Right lobe of liver (tissue), 6 donors: ENCODE results near the gene RTKN2. TPM values are rescaled to one million over a fixed set of nuclear protein-coding genes. Genes with fewer than 3 reads are reported as not detected.
A peak's percentile ranks its signal among the peaks of the same experiment; 100 is the strongest.

Source experiments
- ATAC-seq, 4 donors: fragments of 200-7000 bp; cut with Tn5 transposase; one replicate each; pipeline ENCODE4 v1.9.1; 2020; ENCODE audit warnings: mild to moderate bottlenecking in 4 of 4, moderate library complexity in 4 of 4
- DNase-seq, 3 donors: peaks; one replicate each; pipeline ENCODE4 v3.0.0-alpha.2; 2020
- H3K27ac ChIP-seq, 3 donors: fragments of 200-600 bp; one replicate each; pipeline ENCODE4 v1.8.0; 2022
- H3K27me3 ChIP-seq, 2 donors: fragments of 200-600 bp; one replicate each; pipeline ENCODE4 v1.8.0; 2022
- H3K36me3 ChIP-seq, 4 donors: fragments of 200-600 bp; sonication (generic) in 1 of 4; one replicate each; pipeline versions ENCODE4 v1.5.1 to v1.8.0; 2017 to 2022; ENCODE audit warnings: control low read depth in 1 of 4
- H3K4me1 ChIP-seq, 4 donors: fragments of 200-600 bp; sonication (generic) in 1 of 4; one replicate each; pipeline versions ENCODE4 v1.5.1 to v1.8.0; 2017 to 2022; ENCODE audit warnings: control low read depth in 1 of 4
- H3K4me3 ChIP-seq, 3 donors: fragments of 200-600 bp; one replicate each; pipeline ENCODE4 v1.8.0; 2022
- H3K9me3 ChIP-seq, 4 donors: fragments of 200-600 bp; sonication (generic) in 1 of 4; one replicate each; pipeline versions ENCODE4 v1.5.1 to v1.8.0; 2017 to 2022; ENCODE audit warnings: control low read depth in 1 of 4
- POLR2A ChIP-seq: fragments of 450-650 bp; IDR thresholded peaks from one replicate; pipeline ENCODE4 v1.6.1; 2017; ENCODE audit warnings: antibody characterized with exemption, mild to moderate bottlenecking
- WGBS: methylation state at CpG from one replicate; pipeline ENCODE4 v1.1.6; 2018; ENCODE audit warnings: low coverage, low lambda C conversion rate; ENCODE audit not compliant: insufficient coverage; ENCODE audit errors: missing lambda C conversion rate; 5-methylcytosine and 5-hydroxymethylcytosine counted together
- intact Hi-C, 2 donors: fragments of 100-400 bp; cut with DNase I; formaldehyde crosslinking; loops; one replicate each; pipeline versions ENCODE4 v1.11.2 to v1.14.1; 2022
- total RNA-seq, 6 experiments: library from RNA; depleted of rRNA in 2 of 6; stranded (reverse); fragments of >200 nt in 2 of 6; fragmentation: NEBNext Ultra II Directional in 3 of 6; extraction: Animal tissue kit (Norgen Biotek cat#: 25700) in 3 of 6; gene quantifications; one replicate each; pipeline versions ENCODE4 v1.1.0 to v1.2.4, GENCODE V29; 2016 to 2023
- TF ChIP-seq, protein P1 (sequence below), 4 donors: fragments of 200-600 bp in 3 of 4; fragments of 450-650 bp in 1 of 4; IDR thresholded peaks; one replicate each; pipeline versions ENCODE4 v1.5.1 to v1.8.0; 2016 to 2022; ENCODE audit warnings: antibody characterized with exemption in 4 of 4, mild to moderate bottlenecking in 2 of 4
- donor health status: DM: no; HTN: yes; CAD: no.
- donor health status: DM: no; HTN: no; CAD: no.
- donor health status: DM: no; HTN: no; CAD: no.
- donor health status: DM: no; HTN: yes; CAD: no.
- donor health status: DM: no; HTN: yes; CAD: no.

RTKN2 gene
- total RNA-seq, 6 experiments from 2014 or later, result 0.06 to 0.12 TPM; not detected in 4

DNA sequence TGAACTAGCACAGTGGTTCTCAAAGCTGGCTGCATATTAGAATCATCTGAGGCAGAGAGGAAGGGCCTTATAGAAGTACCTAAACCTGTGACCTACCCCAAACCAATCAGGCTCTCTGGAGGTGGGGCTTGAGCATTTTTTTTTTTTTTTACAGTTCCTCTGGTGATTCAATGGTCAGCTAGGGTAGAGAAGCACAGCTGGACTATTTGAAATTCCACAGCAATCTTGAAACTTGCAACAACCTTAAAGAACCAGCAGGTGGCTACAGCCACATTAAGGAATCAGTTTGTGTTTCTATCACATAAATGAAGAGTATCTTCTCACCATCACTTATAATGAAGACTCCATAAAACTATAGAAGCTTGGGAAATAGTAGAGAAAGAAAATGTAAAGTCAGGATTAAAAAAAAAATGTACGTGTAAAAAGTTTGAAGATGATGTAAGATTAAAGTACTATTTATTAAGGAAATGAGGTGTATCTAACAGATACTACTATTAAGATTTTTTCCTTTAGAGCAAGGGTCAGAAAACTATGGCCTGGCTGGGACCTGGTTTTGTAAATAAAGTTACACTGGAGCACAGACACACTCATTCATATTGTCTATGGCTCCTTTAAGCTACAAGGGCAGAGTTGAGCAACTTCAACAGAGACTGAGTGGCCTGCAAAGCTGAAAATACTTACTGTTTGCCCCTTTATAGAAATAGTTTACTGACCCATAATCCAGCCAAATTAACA, 3.8 kb downstream of the RTKN2 start:
- Histone ChIP-seq H3K27me3 (no peaks in the 10 kb centered on the region), H3K4me3 (no peak overlapping the region), H3K36me3 (no peaks in the 10 kb centered on the region), H3K4me1 (peaks cover 0 to 6% (median 0%) of the 10 kb centered on the region in 4 donors), H3K27ac (no peak overlapping the region), H3K9me3 (no peaks in the 10 kb centered on the region)
- ATAC-seq, result peak; percentile 46 to 50 (median 48)
- intact Hi-C loops, result no loop called here
- WGBS, result 20% methylated on average over 1 of the region's 1 CpG
- DNase-seq, result no peak
- TF ChIP-seq POLR2A, result no peak
- TF ChIP-seq, protein P1, sequence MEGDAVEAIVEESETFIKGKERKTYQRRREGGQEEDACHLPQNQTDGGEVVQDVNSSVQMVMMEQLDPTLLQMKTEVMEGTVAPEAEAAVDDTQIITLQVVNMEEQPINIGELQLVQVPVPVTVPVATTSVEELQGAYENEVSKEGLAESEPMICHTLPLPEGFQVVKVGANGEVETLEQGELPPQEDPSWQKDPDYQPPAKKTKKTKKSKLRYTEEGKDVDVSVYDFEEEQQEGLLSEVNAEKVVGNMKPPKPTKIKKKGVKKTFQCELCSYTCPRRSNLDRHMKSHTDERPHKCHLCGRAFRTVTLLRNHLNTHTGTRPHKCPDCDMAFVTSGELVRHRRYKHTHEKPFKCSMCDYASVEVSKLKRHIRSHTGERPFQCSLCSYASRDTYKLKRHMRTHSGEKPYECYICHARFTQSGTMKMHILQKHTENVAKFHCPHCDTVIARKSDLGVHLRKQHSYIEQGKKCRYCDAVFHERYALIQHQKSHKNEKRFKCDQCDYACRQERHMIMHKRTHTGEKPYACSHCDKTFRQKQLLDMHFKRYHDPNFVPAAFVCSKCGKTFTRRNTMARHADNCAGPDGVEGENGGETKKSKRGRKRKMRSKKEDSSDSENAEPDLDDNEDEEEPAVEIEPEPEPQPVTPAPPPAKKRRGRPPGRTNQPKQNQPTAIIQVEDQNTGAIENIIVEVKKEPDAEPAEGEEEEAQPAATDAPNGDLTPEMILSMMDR (IDR thresholded peaks at IDR 0.05), result peak; percentile 45 to 51 (median 46)

- no peak overlapping the region for H3K4me3 ChIP-seq
These were observed 4.5 kb downstream of the RTKN2 start for GRCh38 chr10:62264126-62264525.

DNA sequence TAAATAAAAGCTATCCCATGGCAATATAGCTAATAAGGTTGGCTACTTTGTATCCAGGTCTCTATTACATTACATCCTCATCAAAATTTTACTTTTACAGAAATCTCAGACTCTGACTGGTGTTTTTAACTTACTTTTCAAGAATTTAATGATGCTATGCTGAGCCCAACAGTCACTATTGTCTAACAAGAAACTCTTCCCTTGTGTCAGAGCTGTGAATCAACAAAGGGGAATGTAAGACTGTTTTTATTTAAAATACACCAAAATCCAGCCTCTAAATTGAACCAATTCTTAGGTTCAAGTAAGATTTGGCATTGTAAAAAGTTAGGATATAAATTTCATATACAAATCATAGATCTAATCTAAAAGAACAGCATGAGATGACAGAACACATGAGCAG, 7.0 kb downstream of the RTKN2 start:
- no peak for TF ChIP-seq POLR2A
- TF ChIP-seq, protein P1 (IDR thresholded peaks at IDR 0.05), result no peak
- DNase-seq (no peak), ATAC-seq (no peak)
- Histone ChIP-seq H3K27me3 (no peaks in the 10 kb centered on the region), H3K9me3 (no peaks in the 10 kb centered on the region), H3K4me1 (no peaks in the 10 kb centered on the region), H3K4me3 (no peak overlapping the region), H3K36me3 (no peaks in the 10 kb centered on the region), H3K27ac (no peak overlapping the region)
- intact Hi-C loops, result no loop called here

More at GRCh38 chr10:62264126-62264525, 4.5 kb downstream of the RTKN2 start:
- Histone ChIP-seq H3K27ac (no peak overlapping the region), H3K27me3 (no peaks in the 10 kb centered on the region), H3K9me3 (no peaks in the 10 kb centered on the region), H3K4me1 (peaks cover 0 to 6% (median 0%) of the 10 kb centered on the region in 4 donors), H3K36me3 (no peaks in the 10 kb centered on the region)
- no peak for TF ChIP-seq POLR2A
- TF ChIP-seq, protein P1 (IDR thresholded peaks at IDR 0.05), result no peak
- ATAC-seq (no peak), DNase-seq (no peak)
- intact Hi-C loops, result no loop called here

GRCh38 chr10:62259998-62260397, 8.6 kb downstream of the RTKN2 start:
- ATAC-seq (no peak), DNase-seq (no peak)
- H3K4me1 ChIP-seq, result no peaks in the 10 kb centered on the region
- H3K27ac ChIP-seq, result no peak overlapping the region
- H3K9me3 ChIP-seq, result no peaks in the 10 kb centered on the region
- intact Hi-C loops, result loop anchor here (10.0 kb wide), 1 partner anchor 225 kb away; no protein-coding TSS in a partner anchor
- 73% methylated on average over 1 of the region's 1 CpG for WGBS
- H3K4me3 ChIP-seq, result no peak overlapping the region
- H3K36me3 ChIP-seq, result no peaks in the 10 kb centered on the region
- TF ChIP-seq POLR2A, result no peak
- TF ChIP-seq, protein P1 (IDR thresholded peaks at IDR 0.05), result no peak
- no peaks in the 10 kb centered on the region for H3K27me3 ChIP-seq
